Measurements from ENCODE around the gene LRP4. TPM values are rescaled to one million over a fixed set of nuclear protein-coding genes. Genes with fewer than 3 reads are reported as not detected.

LRP4 gene
- total and polyA plus RNA-seq, 2 experiments from 2014 or later, result 15.9 to 19.2 TPM

DNA sequence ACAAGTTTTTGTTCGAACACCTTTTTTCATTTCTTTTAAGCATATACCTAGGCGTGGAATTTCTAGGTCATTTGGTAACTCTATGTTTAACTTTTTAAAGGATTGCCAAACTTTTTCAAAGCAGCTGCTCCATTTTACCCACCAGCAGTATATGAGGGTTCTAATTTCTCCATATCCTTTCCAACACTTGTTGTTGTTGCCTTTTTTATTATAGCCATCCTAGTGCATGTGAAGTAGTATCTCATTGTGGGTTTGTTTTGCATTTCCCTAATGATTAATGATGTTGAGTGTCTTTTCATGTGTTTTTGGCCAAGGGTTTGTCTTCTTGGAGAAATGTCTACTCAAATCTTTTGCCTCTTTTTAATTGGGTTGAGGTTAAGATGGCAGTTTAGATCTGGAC, 42.7 kb upstream of the LRP4 start:
- Histone ChIP-seq H3K27me3 (no peaks in the 10 kb centered on the region), H3K27ac (no peak overlapping the region), H3K4me3 (no peak overlapping the region), H3K36me3 (no peaks in the 10 kb centered on the region), H3K9me3 (ENCODE audit: low read depth) (no peaks in the 10 kb centered on the region), H3K4me1 (ENCODE audit: low read depth) (no peaks in the 10 kb centered on the region)
- TF ChIP-seq, protein P1, sequence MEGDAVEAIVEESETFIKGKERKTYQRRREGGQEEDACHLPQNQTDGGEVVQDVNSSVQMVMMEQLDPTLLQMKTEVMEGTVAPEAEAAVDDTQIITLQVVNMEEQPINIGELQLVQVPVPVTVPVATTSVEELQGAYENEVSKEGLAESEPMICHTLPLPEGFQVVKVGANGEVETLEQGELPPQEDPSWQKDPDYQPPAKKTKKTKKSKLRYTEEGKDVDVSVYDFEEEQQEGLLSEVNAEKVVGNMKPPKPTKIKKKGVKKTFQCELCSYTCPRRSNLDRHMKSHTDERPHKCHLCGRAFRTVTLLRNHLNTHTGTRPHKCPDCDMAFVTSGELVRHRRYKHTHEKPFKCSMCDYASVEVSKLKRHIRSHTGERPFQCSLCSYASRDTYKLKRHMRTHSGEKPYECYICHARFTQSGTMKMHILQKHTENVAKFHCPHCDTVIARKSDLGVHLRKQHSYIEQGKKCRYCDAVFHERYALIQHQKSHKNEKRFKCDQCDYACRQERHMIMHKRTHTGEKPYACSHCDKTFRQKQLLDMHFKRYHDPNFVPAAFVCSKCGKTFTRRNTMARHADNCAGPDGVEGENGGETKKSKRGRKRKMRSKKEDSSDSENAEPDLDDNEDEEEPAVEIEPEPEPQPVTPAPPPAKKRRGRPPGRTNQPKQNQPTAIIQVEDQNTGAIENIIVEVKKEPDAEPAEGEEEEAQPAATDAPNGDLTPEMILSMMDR (IDR thresholded peaks at IDR 0.05; ENCODE audit: low read depth, low read length), result no peak
- no peak for DNase-seq (ENCODE audit: low read depth in 1 of 2, low spot score in 1 of 2)

DNA sequence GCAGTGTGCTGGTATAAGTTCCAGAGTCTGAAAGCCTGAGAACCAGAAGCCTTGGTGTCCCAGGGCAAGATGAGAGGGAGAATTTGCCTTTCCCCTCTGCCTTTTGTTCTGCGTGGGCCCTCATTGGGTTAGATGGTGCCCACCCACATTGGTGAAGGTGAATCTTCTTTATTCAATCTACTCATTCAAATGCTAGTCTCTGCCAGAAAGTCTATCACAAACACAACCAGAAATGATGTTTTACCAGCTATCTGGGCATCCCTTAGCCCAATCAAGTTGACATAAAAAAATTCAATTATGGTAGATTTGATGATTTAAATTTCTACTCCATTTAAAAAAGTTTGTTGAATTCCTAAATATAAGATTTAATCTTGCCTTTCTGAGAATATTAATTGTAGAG, 40.4 kb upstream of the LRP4 start:
- DNase-seq (ENCODE audit: low read depth in 1 of 2, low spot score in 1 of 2), result no peak
- TF ChIP-seq, protein P1 (IDR thresholded peaks at IDR 0.05; ENCODE audit: low read depth, low read length), result no peak
- H3K4me1 ChIP-seq (ENCODE audit: low read depth), result no peaks in the 10 kb centered on the region

DNA sequence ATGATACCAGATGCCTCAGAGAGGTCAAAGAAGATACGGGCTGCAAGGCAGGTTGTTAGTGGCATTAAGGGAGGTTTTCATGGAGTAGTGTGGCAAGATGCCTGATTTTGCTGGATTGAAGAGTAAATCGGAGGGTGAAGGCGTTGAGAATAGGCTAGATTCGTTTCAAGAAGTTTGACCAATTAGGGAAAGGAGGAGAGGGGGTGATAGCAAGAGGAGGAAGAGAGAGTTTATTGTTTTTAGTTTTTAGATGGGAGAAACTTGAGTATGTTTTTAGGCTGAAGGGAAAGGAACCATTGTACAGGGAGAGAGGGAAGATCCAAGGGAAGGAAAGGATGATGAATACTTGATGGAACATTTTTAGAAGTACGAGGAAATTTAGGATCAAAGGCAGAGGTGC, 34.7 kb upstream of the LRP4 start:
- H3K4me3 ChIP-seq, result no peak overlapping the region
- TF ChIP-seq, protein P1 (IDR thresholded peaks at IDR 0.05; ENCODE audit: low read depth, low read length), result no peak
- H3K27ac ChIP-seq, result no peak overlapping the region
- H3K9me3 ChIP-seq (ENCODE audit: low read depth), result no peaks in the 10 kb centered on the region
- H3K4me1 ChIP-seq (ENCODE audit: low read depth), result no peaks in the 10 kb centered on the region
- H3K36me3 ChIP-seq, result no peaks in the 10 kb centered on the region
- no peak for DNase-seq (ENCODE audit: low read depth in 1 of 2, low spot score in 1 of 2)
- no peaks in the 10 kb centered on the region for H3K27me3 ChIP-seq

More for the DNA sequence above, 40.4 kb upstream of the LRP4 start:
- Histone ChIP-seq H3K27ac (no peak overlapping the region), H3K36me3 (no peaks in the 10 kb centered on the region), H3K27me3 (no peaks in the 10 kb centered on the region), H3K4me3 (no peak overlapping the region), H3K9me3 (ENCODE audit: low read depth) (no peaks in the 10 kb centered on the region)

DNA sequence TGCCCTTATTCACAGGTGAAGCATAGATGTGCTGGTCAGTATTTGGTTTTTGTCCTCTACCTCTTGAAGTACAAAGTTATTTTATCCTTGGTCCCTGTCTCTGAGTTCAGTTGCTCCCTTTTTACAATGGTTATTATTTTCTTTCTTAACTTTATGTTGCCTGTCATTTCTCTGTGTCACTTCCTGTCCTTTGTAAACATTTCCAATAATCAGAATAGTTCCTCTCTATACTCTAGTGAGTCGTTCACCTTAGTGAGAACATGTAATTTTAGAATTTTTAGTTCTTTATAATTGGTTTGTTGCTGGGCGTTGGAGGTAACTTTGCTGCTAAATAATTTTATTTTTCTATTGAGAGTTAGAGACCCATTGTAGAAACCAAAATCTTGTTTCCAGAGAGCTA, 34.2 kb upstream of the LRP4 start:
- H3K27ac ChIP-seq, result no peak overlapping the region
- no peaks in the 10 kb centered on the region for H3K4me1 ChIP-seq (ENCODE audit: low read depth)
- no peak for DNase-seq (ENCODE audit: low read depth in 1 of 2, low spot score in 1 of 2)
- H3K4me3 ChIP-seq, result no peak overlapping the region
- TF ChIP-seq, protein P1 (IDR thresholded peaks at IDR 0.05; ENCODE audit: low read depth, low read length), result no peak
- H3K27me3 ChIP-seq, result no peaks in the 10 kb centered on the region
- no peaks in the 10 kb centered on the region for H3K9me3 ChIP-seq (ENCODE audit: low read depth)
- no peaks in the 10 kb centered on the region for H3K36me3 ChIP-seq

DNA sequence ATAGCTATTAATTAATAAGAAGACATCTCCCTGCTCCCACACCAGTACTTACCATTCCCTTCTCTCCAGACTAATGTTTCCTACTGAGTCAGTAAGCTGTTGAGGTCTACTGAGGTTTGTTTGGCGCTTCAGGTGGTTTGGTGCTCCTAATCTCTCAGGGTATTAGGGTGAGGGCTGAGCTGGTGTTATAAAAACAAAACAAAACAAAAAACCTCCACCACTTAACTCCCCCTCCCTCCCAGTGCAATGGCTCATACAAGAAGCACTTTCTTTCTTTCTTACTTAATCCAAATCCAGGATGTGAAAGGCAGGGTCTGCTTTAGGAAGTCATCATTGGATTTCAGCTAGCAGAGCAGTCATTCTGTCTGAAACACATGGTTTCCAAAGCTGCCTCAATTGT, 33.5 kb upstream of the LRP4 start:
- Histone ChIP-seq H3K9me3 (ENCODE audit: low read depth) (no peaks in the 10 kb centered on the region), H3K4me1 (ENCODE audit: low read depth) (no peaks in the 10 kb centered on the region), H3K36me3 (no peaks in the 10 kb centered on the region), H3K27me3 (no peaks in the 10 kb centered on the region), H3K4me3 (no peak overlapping the region), H3K27ac (no peak overlapping the region)
- TF ChIP-seq, protein P1 (IDR thresholded peaks at IDR 0.05; ENCODE audit: low read depth, low read length), result no peak
- DNase-seq (ENCODE audit: low read depth in 1 of 2, low spot score in 1 of 2), result no peak

DNA sequence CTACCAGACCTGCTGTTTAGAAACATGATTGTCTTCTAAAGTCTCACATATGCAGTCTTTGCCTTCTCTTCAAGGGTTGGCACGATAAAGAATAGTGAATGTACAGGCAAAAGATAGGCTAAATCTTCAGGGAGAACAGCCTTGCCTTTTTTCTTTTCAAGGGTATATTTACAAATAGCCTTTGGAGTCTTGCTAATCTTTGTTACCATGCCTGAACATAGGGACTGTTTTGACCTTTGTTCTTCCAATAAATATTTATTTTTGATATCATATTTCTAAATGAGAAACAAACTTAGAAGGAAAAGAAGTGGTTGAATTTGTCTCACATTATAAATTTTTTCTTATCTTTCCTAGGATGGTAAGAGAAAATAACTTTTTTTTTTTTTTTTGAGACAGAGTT, 30.9 kb upstream of the LRP4 start:
- no peaks in the 10 kb centered on the region for H3K36me3 ChIP-seq
- no peak overlapping the region for H3K4me3 ChIP-seq
- DNase-seq (ENCODE audit: low read depth in 1 of 2, low spot score in 1 of 2), result no peak
- no peaks in the 10 kb centered on the region for H3K4me1 ChIP-seq (ENCODE audit: low read depth)
- H3K27me3 ChIP-seq, result no peaks in the 10 kb centered on the region
- H3K27ac ChIP-seq, result no peak overlapping the region
- H3K9me3 ChIP-seq (ENCODE audit: low read depth), result no peaks in the 10 kb centered on the region
- TF ChIP-seq, protein P1 (IDR thresholded peaks at IDR 0.05; ENCODE audit: low read depth, low read length), result no peak
